OCI-M2 (cell line): Measurements from ENCODE around the gene PKP2.
"Not testable (repeated sequence)": the region's sequence is repeated elsewhere in the genome, so short reads cannot be mapped to it uniquely, and the experiment has no call there.

Source experiments
- DNase-seq: peaks from one replicate; lab custom pipeline; 2025; ENCODE audit not compliant: unreplicated experiment; lab: John Stamatoyannopoulos, UW

PKP2 gene

DNA sequence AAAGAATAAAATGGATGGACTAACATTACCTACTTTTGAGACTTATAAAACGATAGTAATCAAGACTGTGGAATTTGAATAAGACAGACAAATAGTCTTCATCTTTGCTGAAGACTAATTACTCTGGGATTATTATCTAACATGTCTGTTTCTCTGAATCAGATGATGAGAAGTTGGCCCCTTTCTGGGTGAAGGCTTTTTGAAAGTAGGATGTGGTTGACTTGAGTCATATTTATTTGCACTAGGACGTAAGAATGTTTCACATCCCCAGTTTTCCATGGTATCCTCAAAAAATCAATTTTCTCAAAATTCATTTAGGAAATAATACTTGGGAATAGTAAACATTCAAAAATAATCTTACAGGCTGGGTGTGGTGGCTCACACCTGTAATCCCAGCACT, 31.8 kb downstream of the PKP2 start:
- DNase-seq: no peak

DNA sequence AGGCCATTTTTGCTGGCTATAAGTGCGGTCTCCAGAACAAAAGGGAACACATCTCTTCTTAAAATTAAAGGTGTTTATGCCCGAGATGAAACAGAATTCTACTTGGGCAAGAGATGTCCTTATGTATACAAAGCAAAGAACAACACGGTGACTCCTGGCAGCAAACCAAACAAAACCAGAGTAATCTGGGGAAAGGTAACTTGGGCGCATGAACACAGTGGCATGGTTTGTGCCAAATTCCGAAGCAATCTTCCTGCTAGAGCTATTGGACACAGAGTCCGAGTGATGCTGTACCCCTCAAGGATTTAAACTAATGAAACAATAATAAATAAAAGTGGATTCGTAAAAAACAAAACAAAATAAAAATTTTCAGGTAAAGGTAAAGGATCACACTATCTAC, 33.4 kb downstream of the PKP2 start:
- no peak for DNase-seq

DNA sequence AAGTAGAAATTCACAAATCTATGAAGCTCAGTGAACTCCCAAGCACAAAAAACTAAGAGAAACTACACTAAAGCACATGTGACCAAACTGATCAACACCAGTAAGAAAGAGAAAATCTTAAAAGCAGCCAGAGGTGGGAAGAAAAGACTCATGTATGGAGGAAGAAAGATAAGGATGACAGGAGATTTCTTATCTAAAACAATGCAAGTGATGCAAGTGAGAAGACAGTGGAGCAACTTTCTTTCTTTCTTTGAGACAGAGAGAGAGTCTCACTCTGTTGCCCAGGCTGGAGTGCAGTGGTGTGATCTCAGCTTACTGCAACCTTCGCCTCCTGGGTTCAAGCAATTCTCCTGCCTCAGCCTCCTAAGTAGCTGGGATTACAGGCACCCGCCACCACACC, 34.9 kb downstream of the PKP2 start:
- DNase-seq: not testable (repeated sequence)

DNA sequence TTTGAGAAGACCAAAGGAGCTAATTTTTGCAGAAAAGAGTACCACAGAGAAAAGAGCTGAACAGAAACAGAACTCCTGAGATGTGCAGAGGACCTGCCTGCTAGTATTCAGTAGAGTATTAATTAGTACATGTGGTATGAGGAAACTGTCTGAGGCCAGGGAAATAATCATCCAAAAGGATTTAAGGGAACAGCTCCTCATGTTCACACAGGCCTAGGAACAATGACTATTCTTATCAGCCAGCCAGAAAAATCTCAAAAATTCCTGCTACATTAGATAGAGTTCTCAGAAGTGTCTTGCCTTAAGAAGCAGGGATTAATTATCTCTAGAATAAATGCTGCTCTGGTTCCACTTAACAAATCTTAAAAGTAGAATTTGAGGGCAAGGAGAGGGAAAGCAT, 36.4 kb downstream of the PKP2 start:
- DNase-seq: no peak

DNA sequence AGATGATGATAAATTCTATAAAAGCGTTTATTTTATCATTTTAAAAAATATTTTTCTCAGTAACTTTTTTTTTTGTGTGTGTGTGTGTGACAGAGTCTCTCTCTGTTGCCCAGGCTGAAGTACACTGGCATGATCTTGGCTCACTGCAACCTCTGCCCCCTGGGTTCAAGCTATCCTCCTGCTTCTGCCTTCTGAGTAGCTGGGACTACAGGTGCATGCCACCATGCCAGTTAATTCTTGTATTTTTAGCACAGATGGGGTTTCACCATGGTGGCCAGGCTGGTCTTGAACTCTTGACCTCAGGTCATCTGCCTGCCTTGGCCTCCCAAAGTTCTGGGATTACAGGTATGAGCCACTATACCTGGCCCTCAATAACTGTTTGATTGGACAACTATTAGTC, 37.2 kb downstream of the PKP2 start:
- no peak for DNase-seq

DNA sequence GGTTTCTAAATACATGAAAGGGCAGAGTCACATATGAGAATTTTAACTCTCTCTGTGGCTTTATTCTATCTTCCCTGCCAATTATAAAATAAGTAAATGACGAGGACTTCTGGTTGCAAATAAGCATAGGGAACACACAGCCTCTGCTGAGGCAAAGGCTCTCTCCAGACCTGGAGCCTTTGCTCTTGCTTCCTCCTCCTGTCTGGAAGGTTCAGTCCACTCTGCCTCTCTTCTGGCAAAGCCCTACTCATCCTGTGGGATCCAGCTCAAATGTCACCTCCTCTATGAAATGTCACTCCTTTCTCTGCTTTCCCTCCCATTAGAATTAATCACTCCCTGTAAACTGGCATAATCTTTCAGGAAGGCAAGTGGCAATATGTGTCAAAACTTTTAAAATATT, 41.9 kb downstream of the PKP2 start:
- DNase-seq: no peak

DNA sequence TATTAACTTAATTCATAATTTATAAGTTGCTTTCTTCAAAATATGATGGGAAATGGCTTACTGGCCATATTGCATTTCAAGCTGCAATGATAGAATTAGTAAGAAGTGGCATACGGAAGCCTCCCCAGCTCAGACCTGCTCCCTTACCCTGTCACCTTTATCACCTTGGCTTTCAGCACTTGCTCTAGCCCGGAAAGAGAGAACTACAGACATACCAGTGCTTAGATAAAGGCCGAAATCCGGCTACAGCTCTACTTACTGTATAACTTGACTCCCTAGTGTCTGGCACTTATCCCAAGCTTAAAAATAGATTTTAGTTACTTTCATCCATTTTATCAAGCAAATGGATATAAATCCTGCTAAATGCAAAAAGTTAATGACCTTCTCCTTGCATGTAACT, 42.5 kb downstream of the PKP2 start:
- DNase-seq: no peak

DNA sequence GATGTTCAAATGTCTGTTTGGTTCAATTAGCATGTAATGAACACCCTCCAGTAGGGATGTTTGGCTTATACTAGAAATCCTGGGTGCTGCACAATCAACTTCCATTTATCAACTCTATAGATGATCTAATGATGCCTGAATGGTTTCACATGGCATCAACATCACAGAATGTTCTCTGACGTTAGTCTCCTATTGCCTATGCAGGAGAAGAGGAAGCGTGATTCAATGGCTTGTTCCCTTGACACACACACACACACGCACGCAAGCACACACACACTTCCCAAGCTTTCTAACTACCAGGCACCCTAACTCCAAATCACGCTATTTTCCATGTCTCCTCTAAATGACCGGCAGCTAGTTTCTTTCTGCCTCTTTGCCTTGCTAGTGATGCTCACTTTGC, 49.3 kb downstream of the PKP2 start:
- no peak for DNase-seq

DNA sequence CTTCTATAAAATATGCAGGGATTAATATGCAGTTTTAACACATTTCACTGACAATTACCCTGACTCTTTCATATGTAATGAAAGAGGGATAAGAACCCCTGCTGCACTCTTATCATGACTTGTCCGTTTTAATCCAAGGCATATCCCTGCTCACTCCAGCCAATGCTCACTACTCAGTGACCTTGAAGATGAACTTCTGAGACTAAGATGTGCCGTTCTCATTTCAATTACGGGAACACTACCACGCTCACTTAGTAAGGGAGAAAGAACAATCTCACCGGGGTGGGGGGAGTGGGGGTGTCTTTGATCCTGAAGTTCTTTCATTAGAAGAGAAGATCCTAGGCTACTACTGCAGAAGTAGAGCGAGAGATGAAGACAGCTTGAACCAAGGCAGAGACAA, 50.5 kb downstream of the PKP2 start:
- no peak for DNase-seq

DNA sequence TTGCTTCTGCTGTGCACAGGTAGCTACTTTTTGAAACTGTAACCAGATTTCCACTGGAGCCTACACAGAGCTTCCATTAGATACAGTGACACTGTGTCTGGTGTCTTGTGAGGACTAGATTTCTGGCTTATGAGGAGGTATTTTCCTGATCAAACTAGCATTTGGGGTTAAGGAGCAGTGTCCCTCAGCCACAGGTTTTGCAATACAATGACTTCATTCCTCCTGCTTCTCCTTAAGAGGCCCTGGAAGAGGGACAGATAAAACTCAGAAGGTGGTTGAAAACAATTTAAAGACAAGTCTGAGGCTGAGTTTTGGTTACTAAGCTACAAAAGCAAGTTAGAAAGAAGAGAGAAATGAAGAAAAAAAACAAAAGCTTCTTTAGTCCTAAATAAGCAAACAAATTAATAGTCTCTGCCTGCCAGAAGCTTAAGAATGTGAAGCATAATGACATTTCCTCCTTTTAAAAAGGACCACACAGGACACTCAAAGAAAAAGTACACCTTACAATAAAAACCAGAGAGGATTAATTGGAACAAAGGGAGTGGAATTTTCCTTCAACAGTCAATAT, 53.0 kb downstream of the PKP2 start:
- no peak for DNase-seq

DNA sequence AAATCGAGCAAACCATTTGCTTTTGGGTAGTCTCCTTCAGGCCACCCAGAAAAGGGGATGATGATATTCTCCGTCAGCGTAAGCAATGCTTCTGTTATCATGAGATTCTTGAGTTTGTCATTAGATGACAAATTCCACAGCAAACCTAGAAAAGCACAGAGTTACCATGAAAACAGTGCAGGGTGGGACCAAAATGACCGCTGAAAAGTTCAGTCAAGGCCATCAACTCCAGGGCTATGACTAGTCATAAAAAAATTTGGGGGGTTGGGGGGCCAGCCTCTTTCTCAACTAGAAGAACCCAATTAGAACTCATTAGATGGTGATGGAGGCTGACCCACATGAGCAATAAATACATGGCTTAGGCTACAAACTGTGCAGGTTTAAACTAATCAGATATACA, 55.5 kb downstream of the PKP2 start:
- no peak for DNase-seq

DNA sequence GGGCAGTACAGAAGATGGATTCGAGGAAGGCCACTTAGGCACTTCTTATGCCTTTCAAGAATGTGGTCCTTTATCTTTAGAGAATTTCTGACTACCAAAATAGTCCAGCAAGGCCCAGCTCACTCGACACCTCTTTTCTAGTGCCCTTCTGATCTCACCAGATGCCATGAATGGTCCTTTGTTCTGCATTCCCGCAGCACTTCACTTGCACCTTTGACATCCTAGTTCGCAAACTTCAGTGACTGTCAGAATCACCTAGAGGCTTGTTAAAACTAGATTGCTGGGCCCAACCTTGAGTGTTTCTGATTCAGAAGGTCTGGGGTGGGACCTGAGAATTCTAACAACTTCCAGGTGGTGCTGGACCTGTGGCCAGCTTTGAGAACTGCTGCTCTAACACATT, 56.7 kb downstream of the PKP2 start:
- no peak for DNase-seq

DNA sequence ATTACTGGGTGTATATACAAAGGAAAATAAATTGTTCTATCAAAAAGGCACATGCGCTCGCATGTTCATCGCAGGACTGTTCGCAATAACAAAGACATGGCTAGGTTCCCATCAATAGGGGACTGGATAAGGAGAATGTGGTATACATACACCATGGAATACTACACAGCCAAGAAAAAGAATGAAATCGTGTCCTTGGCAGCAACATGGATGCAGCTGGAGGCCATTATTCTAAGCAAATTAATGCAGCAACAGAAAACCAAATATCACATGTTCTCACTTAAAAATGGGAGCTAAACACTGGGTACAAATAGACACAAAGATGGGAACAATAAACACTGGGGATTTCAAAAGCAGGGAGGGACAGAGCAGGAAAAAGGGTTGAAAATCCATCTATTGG, 58.6 kb downstream of the PKP2 start:
- no peak for DNase-seq

DNA sequence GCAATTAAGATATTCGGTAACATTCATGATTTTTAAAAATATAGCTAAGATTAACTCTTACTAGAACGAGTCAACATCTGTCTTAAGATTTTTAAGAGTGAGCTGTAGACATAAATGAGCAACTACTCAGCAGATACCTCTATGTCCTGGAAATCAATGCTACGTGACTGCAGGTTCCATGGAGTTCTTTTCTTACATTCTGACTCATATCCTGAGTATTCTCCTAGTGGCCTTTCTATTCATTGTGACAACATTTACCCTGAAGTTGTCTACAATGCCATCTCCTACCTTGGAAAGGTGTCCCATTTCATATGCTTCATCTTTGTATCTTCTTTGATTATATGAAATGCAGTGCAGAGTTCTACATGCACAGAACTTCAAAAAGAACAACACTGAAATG, 59.9 kb downstream of the PKP2 start:
- no peak for DNase-seq

DNA sequence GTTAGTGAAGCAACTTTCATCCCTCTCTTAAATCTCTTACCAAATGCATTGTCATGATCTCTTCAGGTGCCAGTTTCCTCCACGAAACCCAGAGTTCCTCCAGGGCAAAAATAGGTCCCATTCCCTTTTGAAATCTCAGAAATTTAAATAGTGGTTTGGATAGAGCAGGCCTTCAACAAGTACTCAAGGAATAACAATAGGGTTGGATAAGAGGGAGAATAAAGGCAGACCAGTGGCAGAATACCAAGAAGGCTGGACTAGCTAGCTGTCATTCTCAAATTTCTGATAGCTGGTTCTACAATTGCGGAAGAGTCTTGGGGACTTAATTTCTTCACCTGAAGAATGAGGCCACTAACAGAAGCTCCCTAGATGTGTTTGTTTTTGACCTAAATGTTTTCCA, 62.5 kb downstream of the PKP2 start:
- DNase-seq: no peak

DNA sequence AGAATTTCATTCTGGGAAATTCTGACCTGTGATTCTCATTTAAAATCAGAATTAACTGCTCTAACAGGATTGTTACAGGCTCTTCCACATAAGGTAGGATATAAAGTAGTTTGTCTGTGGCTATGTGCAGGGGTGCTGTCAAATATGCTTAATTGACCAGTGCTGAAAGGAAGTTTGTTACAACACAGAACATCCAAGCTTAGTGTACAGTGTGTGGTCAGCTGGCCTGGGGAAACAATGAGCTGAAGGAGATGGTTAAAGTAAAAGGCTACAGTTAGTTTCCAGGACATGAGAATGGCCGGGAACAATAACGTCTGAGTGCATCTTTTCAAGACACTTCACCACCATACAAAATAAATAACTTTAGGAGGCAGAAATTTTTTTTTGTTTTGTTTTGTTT, 68.0 kb downstream of the PKP2 start:
- no peak for DNase-seq

DNA sequence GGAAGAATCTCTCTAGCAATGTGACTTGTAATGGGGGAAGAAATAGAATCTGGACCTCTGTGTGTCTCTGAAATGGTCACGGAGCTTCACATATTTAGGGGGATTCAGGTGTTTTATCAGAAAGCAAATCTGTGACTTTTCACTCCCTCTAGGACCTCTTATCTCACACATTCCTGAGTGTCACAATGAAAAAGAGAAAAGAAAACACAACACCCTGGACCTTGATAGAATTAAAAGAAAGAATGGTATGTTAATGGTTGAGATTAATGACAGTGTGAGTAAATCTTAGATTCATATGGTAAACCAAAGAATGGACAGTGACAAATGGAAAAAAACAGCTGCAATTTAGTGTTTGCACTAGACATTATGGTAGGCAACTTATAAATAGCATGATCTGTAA, 68.5 kb downstream of the PKP2 start:
- DNase-seq: no peak

DNA sequence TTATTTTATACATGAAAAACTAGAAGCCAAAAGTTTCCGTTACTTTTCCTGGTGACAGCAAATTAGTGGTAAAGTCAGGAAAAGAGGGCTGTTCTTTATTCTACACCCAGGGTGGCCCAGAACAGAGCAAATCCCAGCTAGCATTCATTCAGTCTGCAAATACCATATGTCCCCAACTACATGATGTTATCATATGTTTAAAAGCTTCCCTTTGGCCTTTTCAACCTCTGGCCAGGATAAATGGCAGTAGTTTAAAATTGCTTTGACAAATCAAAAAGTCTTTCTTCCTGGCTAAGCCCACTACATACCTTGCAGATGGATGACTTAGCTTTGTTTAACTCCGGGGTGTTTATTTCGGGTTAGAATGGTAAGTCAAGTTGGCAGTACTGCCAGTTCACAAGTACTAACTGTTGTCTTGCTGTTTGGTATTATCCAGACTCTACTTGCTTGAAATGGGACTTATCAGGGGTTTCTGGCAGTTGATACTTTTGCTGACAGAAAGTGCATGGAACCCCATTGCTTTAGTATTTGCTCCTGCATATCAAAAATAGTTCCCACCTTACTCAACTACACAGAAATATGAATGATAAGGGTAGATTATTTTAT, 69.7 kb downstream of the PKP2 start:
- DNase-seq: no peak

DNA sequence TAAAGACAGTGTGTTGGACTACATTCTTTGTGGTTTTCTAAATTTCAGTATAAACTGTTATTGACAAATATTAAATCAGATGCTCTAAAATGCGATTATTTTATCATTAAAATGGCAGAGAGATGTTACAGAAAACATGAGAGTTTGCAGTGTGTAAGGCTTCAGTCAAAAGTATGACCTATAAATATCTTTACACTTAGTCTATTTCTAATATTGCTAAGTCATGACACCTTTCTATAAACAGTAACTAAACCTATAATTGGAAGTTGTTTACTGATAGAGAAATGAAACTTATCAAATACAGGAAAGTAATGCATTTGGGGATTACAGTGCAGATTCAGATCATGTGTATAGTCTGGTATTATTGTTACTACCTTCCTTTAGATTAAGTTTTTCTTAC, 72.0 kb downstream of the PKP2 start:
- DNase-seq: no peak

DNA sequence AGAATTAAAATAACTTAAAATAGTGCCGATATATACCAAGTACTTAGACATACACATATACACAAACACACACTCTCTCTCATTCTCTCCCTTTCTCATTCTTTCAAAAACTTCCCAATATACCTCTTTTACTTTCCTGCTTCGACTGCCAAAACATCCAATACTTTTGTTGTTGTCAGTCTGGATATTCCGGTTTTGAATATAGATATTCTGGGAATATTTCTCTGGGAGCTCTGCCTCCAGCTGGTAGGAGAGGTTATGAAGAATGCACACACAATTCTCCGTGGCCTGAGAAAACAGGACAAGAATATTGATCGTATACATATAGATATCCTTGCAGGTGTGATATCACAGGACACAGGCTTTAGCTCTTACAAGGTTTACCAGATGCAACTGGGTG, 74.2 kb downstream of the PKP2 start:
- no peak for DNase-seq

DNA sequence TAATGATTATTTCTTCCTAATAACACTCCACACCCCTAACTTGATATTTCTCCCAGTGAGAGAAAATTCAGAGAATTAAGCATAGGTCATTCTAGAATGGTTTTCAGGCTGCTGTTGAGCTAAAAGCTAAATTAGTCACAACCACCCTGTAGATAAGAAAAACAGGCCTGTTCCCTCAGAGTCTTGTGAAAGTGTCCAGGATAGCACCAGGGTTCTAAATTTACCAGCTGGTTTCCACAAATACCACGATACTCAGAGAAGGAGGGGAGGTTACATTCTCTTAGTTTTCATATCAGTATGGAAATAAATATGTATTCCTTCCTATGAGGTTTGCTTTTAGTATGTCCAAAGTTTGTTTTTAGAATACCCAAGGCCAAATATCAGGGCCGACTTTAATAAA, 74.9 kb downstream of the PKP2 start:
- no peak for DNase-seq

DNA sequence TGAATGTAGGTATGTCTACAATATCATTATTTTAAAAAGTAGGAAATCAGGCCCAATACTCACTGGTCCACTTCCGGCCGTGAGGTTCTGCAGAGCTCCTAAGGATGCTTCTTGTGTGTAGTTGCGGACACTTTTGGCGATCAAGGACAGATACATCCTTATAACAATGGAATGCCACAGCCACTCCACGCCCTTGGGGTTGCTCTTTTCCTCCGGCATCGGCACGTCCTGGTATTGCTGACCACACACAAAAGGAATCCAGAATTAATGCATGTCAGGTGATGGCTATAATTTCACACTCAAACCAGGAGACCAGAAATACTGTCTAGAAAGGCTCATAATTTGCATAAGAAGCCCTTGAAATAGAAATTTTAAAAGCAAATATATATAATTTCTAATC, 75.3 kb downstream of the PKP2 start:
- no peak for DNase-seq

DNA sequence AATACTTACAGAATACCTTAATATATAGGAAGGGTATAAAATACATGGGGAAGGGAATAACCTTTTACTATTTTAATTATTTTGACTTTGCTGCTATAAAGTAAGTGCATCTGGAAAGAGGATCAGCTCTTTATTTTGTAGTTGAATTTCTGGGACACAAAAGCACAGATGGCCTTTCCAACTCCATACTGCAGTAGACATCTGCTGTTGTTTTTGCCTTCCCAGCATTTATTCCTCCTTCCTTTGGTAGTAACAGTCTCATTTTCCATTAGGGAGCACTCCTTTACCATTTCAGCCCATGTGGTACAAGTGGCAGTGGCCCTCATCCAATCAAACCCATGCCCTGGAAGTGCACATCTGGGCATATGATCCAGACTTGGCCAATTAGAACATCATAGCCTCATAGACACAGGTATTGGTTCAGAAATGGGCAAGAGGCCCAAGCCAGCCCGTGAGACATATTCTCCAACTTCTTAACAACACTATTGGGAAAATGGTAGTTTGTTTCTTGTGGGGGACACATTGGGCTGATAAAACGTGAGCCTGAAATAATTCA, 76.1 kb downstream of the PKP2 start:
- no peak for DNase-seq
